Heart left ventricle (tissue), 16 donors: ENCODE data around the gene MSLN. TPM values are rescaled to one million over a fixed set of nuclear protein-coding genes. Genes with fewer than 3 reads are reported as not detected.

Source experiments
- ATAC-seq, 4 donors: fragments of 200-7000 bp; cut with Tn5 transposase; one replicate each; pipeline ENCODE4 v1.9.1; 2020 to 2022; ENCODE audit warnings: moderate library complexity in 4 of 4, mild to moderate bottlenecking in 3 of 4, moderate number of reproducible peaks in 1 of 4
- DNase-seq, 5 donors: peaks; one replicate each; pipeline ENCODE4 v3.0.0-alpha.2; 2020
- H3K27ac ChIP-seq, 12 donors: fragments of 200-600 bp; sonication (generic) in 4 of 12; one replicate each; pipeline versions ENCODE4 v1.5.0 to v1.8.0; 2016 to 2022; ENCODE audit warnings: mild to moderate bottlenecking in 2 of 12
- H3K27me3 ChIP-seq, 9 donors: fragments of 200-600 bp; sonication (generic) in 2 of 9; one replicate each; pipeline versions ENCODE4 v1.5.1 to v1.8.0; 2016 to 2022; ENCODE audit warnings: mild to moderate bottlenecking in 3 of 9
- H3K36me3 ChIP-seq, 9 donors: fragments of 200-600 bp; sonication (generic) in 2 of 9; one replicate each; pipeline versions ENCODE4 v1.5.0 to v1.8.0; 2018 to 2022; ENCODE audit warnings: mild to moderate bottlenecking in 2 of 9
- H3K4me1 ChIP-seq, 12 donors: fragments of 200-600 bp; sonication (generic) in 4 of 12; one replicate each; pipeline versions ENCODE4 v1.5.0 to v1.8.0; 2016 to 2022; ENCODE audit warnings: mild to moderate bottlenecking in 3 of 12
- H3K4me3 ChIP-seq, 12 donors: fragments of 200-600 bp; sonication (generic) in 4 of 12; one replicate each; pipeline versions ENCODE4 v1.5.0 to v1.8.0; 2017 to 2022; ENCODE audit warnings: mild to moderate bottlenecking in 9 of 12, moderate library complexity in 4 of 12
- H3K9me3 ChIP-seq, 12 donors: fragments of 200-600 bp; sonication (generic) in 4 of 12; one replicate each; pipeline versions ENCODE4 v1.5.0 to v1.8.0; 2016 to 2022; ENCODE audit warnings: mild to moderate bottlenecking in 1 of 12
- POLR2A ChIP-seq, 2 donors: fragments of 450-650 bp; IDR thresholded peaks; one replicate each; pipeline ENCODE4 v1.6.1; 2017; ENCODE audit warnings: antibody characterized with exemption in 2 of 2, mild to moderate bottlenecking in 2 of 2, moderate library complexity in 2 of 2
- WGBS, 4 donors: extraction: QIAGEN DNeasy Blood & Tissue Kit in 2 of 4; methylation state at CpG; one replicate each; pipeline versions ENCODE4 v1.1.5 to v1.1.7; 2013 to 2018; 5-methylcytosine and 5-hydroxymethylcytosine counted together
- intact Hi-C, 10 donors: fragments of 100-400 bp; cut with DNase I; formaldehyde crosslinking; loops; one replicate each; pipeline versions ENCODE4 v1.11.1 to v1.14.2; 2022
- polyA plus RNA-seq, 2 donors: library from polyadenylated mRNA; stranded (reverse); fragments of 200-250 nt; gene quantifications; one replicate each; pipeline ENCODE4 v1.2.3, GENCODE V29; 2013
- total RNA-seq, 9 donors: library from RNA; depleted of rRNA in 2 of 9; stranded (reverse); fragments of >200 nt in 2 of 9; fragmentation: NEBNext Ultra II Directional in 3 of 9; extraction: Animal tissue kit (Norgen Biotek cat#: 25700) in 3 of 9; gene quantifications; one replicate each; pipeline versions ENCODE4 v1.1.0 to v1.2.4, GENCODE V29; 2016 to 2023
- TF ChIP-seq, protein P1 (sequence below), 12 donors: fragments of 200-600 bp; sonication (generic) in 4 of 12; IDR thresholded peaks; one replicate each; pipeline versions ENCODE4 v1.5.0 to v1.8.0; 2018 to 2022; ENCODE audit warnings: antibody characterized with exemption in 12 of 12, mild to moderate bottlenecking in 5 of 12
- donor health status: ischemic (EF 13 %, LVEDD 7.1; RV severe dilation, severe dysfunction).
- donor health status: healthy with polysubstance abuse.
- donor health status: DM: no; HTN: yes; CAD: no.
- donor health status: DM: no; HTN: no; CAD: no.
- donor health status: ischemic (EF 25% LVEDD 6.9; RV normal size, moderate dysfunction).
- donor health status: ischemic (EF 25% LVEDD 5.7; RV mildly dilated, moderate dysfunction).
- donor health status: healthy.
- donor health status: DM: yes; HTN: yes; CAD: no.
- donor health status: ischemic (EF 35%, LVEDD 5.7; RV mildly dilated, moderate dysfunction).
- donor health status: nonischemic (EF 11% LVEDD 7.7; RV severe dilation, severe dysfunction).
- donor health status: DM: yes; HTN: yes; CAD: no.
- donor health status: PGD.
- donor health status: ischemic (EF 29% LVEDD 5.4; RV normal size, mild dysfunction).
- donor health status: nonischemic (EF 23%, LVEDD 6.1; RV moderate dilation, normal function).

The MSLN gene
- total and polyA plus RNA-seq, 11 donors: 0.48 to 82.2 (median 0.50) TPM; not detected in 8

DNA sequence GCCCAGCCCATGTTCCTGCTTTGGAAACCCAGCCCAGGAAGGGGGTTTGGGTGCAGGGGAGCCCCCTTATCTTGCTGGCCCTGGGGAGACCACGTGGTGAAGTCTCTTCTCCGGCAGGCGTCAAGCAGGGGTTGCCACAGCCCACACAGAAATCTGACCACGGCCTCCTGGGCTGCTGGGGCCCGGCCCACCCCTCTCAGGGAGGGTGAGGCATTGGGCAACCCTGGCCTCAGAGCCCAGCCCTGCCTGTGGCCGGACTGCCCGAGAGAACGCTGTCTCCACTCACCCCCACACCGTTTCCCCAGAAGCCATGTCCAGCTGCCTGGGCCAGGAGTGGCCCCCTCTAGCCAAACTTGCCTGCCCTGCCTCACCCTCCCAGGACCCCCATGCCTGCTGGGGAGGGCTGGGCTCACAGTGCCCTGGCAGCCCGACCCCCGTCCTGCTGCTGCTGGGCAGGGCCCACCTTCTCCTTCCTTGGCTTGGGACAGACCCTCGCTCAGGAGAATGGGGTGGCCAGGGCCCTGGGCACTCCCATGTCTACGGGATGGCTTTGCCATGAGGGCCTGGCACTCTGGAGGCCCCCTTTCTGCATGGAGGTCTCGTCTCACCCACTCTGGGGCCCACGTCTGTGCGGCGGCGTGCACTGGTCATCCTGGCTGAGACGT, 20.9 kb downstream of the MSLN start:
- no peak for ATAC-seq
- H3K4me3 ChIP-seq: no peak overlapping the region
- H3K9me3 ChIP-seq: no peaks in the 10 kb centered on the region
- no peak for TF ChIP-seq POLR2A (IDR thresholded peaks at IDR 0.05)
- TF ChIP-seq, protein P1, sequence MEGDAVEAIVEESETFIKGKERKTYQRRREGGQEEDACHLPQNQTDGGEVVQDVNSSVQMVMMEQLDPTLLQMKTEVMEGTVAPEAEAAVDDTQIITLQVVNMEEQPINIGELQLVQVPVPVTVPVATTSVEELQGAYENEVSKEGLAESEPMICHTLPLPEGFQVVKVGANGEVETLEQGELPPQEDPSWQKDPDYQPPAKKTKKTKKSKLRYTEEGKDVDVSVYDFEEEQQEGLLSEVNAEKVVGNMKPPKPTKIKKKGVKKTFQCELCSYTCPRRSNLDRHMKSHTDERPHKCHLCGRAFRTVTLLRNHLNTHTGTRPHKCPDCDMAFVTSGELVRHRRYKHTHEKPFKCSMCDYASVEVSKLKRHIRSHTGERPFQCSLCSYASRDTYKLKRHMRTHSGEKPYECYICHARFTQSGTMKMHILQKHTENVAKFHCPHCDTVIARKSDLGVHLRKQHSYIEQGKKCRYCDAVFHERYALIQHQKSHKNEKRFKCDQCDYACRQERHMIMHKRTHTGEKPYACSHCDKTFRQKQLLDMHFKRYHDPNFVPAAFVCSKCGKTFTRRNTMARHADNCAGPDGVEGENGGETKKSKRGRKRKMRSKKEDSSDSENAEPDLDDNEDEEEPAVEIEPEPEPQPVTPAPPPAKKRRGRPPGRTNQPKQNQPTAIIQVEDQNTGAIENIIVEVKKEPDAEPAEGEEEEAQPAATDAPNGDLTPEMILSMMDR (IDR thresholded peaks at IDR 0.05): no peak
- no peak for DNase-seq
- no peak overlapping the region for H3K27ac ChIP-seq
- intact Hi-C loops: no loop called here
- H3K4me1 ChIP-seq: peaks cover 0 to 16% (median 0%) of the 10 kb centered on the region in 12 donors
- H3K36me3 ChIP-seq: peaks cover 0 to 8% (median 0%) of the 10 kb centered on the region in 9 donors
- peaks cover 7 to 49% (median 12%) of the 10 kb centered on the region in 9 donors for H3K27me3 ChIP-seq
- 54 to 81% (median 65%) methylated on average over 7 to 19 of the region's 19 CpGs for WGBS, 4 donors

DNA sequence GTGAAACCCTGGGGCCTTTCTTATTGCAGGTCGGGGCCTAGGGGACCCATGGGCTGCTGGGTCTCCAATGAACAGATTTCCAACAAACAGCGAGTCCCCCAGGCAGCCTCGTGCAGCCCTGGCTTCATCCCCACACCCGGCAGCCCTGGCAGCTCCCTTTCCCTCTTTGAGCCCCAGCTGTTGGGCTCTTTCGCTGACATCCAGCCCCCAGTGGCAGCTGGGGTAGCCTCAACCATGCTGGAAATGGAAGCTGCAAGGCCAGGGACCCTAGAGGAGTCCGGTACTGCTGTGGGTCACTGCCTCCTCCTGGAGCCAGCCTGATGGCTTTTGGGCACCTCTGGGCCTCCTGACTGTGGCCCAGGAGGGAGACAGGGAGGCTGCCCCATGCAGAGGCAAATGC, 21.7 kb downstream of the MSLN start:
- Histone ChIP-seq H3K27ac (no peak overlapping the region), H3K4me3 (no peak overlapping the region), H3K4me1 (peaks cover 0 to 21% (median 5%) of the 10 kb centered on the region in 12 donors), H3K36me3 (peaks cover 0 to 11% (median 0%) of the 10 kb centered on the region in 9 donors), H3K27me3 (peaks cover 7 to 49% (median 12%) of the 10 kb centered on the region in 9 donors), H3K9me3 (no peaks in the 10 kb centered on the region)
- DNase-seq (no peak), ATAC-seq (no peak)
- no peak for TF ChIP-seq POLR2A (IDR thresholded peaks at IDR 0.05)
- TF ChIP-seq, protein P1 (IDR thresholded peaks at IDR 0.05): no peak
- 52 to 64% (median 58%) methylated on average over 5 to 6 of the region's 6 CpGs for WGBS, 4 donors
- intact Hi-C loops: no loop called here

- no peaks in the 10 kb centered on the region for H3K9me3 ChIP-seq
- H3K27ac ChIP-seq: no peak overlapping the region
- H3K4me3 ChIP-seq: no peak overlapping the region
- peaks cover 7 to 49% (median 12%) of the 10 kb centered on the region in 9 donors for H3K27me3 ChIP-seq
- peaks cover 0 to 11% (median 0%) of the 10 kb centered on the region in 9 donors for H3K36me3 ChIP-seq
- intact Hi-C loops: no loop called here
- no peak for ATAC-seq
- DNase-seq: no peak
- peaks cover 0 to 27% (median 10%) of the 10 kb centered on the region in 12 donors for H3K4me1 ChIP-seq
- whole genome bisulfite sequencing, 4 donors: 72 to 80% (median 74%) methylated on average over 5 to 36 of the region's 36 CpGs
- TF ChIP-seq, protein P1 (IDR thresholded peaks at IDR 0.05): no peak
- no peak for TF ChIP-seq POLR2A (IDR thresholded peaks at IDR 0.05)
Measured at GRCh38 chr16:782766-783403, 22.4 kb downstream of the MSLN start.
